ENCODE data around the gene MYCBP.
A peak's percentile ranks its signal among the peaks of the same experiment; 100 is the strongest.
"Not testable (repeated sequence)": the region's sequence is repeated elsewhere in the genome, so short reads cannot be mapped to it uniquely, and the experiment has no call there.

MYCBP gene, protein sequence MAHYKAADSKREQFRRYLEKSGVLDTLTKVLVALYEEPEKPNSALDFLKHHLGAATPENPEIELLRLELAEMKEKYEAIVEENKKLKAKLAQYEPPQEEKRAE

DNA sequence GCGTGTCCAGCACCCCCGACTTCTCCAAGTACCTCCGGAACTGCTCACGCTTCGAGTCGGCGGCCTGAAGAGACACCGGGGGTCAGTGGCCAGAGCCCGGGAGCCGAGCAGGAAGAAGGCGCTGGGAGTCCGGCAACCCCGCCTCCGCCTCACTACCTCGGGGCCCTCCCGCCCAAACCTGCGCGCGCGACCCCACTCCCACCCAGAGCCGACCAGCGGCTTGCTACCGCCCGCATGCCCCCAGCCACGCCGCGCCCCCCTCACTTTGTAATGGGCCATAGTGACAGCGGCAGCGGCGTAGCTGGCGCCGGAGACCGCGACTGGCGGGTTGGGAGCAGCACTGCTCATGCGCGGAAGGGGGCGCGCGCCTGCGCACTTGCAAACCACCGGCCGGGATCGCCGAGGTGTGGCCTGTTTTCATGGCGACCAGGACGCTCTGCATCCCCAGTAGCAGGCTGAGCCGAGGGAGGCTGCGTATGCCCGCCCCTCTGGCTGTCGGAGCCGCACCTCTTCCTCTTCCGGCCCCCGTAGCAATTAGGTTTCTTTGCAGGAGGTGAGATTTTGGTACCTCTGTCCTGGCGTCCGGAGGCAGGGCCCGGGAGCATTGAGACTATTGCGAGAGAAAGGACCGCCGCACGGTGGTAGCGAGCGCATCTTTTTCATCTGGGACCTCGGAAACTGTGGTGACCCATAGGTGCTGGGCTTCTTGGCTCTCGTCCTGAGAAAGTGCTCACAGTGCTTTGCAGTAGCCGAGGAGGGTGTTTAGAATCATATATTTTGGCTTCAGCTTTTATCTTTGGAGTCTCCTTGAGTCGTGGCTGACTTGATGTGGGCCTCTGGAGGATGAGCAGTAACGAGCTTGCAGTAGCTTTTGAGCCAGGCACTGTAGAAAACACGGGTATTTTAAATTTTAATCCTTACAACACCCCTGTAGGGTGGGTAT lies at the start of gene MYCBP:
Gene MYCBP, minus strand, starts transcription at position 322 of the 943 bp plus-strand sequence. Its CDS starts 43 bp downstream, at position 279.
- DNase-seq = peak; percentile 94 to 96

DNA sequence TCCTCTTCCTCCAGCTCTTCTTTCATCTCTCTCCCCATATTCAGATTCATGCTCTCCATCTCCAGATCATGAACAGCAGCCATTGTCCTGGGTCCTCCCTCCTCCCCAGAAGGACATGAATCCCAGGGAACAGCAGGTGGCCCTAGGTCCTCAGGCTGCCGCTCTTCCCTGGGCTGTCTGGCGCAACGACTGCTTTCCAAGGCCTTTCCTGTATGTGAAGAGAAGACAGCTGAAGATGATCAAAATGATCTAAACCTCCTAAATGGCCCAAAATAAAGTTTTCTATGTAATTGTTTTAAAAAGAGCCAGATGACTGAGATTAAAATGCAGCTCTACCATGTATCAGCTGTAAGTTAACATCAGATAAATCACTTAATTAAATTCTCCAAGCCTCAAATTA lies 46.0 kb upstream of the MYCBP start:
- no peak for DNase-seq

DNA sequence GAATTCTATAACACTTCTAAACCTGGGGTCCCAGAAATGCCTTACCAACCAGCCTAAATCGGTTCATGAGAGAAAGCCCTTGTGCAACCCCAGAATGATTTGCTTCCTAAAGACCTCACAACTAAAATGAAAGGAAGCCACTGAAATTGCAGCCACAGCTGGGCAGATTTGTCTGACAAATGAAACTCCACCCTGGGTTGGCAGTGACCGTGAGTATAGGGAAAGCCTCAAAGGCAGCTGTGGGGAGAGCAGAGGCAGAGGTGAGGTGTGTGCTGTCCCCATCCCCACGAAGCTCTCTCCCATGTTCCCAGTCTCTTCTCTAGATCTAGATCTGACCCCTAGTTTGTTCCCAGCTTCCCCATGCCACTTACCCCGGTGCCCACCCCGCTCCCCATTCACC lies 45.4 kb upstream of the MYCBP start:
- no peak for DNase-seq

DNA sequence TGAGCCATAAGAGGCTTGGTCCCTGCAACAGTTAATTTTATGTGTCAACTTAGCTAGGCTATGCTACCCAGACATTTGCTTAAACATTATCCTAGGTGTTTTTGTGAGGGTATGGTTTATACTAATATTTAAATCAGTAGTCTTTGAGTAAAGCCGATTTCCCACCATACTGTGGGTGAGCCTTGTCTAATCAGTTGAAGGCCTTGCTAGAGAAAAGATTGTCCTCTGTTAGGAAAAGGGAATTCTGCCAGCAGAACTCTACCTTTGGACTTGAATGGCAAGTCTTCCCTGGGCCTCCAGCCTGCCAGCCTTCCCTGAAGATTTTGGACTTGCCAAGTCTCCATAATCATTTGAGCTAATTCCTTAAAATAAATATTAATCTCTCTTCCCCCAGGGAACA lies 44.6 kb upstream of the MYCBP start:
- DNase-seq = no peak

DNA sequence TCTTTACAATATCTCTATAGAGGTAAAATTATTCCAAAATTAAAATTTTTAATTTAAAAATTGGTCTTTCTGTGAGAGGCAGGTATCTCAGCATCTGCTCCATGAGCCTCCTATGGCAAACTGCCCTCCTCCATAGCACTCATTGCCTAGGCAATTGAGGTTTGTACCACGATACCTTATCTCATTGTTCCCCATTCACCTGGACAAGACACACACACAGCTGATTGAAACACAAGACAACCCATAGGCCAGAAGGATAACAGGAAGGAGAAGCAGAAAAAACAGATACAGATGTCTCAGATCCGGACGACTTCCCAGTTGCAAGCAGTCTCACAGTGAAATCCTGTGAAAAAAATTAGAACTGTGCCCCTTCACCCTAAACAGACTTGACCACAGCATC lies 44.2 kb upstream of the MYCBP start:
- no peak for DNase-seq

DNA sequence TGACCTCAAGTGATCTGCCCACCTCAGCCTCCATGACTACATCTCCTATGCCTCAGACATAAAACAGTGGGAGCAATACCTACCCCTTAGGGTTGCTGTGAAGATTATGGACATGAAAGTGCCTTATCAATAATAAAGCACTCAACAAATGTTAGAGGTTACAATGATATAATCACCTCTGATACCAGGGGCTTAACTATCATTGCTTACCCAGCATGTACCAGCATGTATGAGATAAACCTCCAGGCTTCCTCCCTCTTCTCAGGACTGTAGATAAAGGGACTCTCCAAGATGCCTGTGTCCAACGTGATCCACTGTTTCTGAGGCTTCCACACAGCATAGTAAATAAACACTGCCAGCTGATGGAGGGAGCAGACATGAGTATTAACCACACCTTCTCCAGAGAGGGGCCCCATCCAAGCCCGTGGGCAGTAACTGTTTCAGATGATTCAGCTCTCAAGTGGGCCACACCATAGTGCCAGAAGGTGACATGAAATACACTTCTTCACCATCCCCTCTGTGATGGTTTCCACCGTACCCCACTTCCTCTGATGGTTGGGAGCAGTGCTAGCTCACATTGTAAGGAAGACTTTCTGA lies 42.3 kb upstream of the MYCBP start:
- no peak for DNase-seq

DNA sequence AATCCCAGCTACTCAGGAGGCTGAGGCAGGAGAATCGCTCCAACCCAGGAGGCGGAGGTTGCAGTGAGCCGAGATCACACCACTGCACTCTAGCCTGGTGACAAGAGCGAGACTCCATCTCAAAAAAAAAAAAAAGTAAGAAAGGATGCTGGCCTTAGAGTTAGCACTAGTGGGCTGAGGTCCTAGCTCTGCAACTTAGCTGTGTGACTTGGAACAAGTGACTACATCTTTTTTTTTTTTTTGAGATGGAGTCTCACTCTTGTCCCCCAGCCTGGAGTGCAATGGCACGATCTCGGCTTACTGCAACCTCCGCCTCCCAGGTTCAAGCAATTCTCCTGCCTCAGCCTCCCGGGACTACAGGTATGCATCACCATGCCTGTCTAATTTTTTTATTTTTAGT lies 41.8 kb upstream of the MYCBP start:
- DNase-seq = not testable (repeated sequence)

DNA sequence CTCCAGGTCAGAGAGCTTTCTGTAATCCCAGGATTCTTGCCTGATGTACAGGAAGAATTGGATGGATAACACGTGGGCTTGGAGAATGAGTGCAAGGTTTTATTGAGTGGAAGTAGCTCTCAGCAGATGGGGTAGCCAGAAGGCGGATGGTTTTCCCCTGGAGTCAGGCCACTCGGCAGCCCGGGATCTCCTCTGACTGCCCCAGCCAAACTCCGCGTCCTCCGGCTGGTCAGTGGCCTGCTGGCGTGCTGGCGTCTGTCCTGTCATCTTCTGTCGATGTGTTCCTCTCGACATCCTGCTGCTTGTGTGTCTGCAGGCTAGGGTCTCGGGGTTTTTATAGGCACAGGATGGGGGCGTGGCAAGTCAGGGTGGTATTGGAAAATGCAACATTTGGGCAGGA lies 35.7 kb upstream of the MYCBP start:
- no peak for DNase-seq

DNA sequence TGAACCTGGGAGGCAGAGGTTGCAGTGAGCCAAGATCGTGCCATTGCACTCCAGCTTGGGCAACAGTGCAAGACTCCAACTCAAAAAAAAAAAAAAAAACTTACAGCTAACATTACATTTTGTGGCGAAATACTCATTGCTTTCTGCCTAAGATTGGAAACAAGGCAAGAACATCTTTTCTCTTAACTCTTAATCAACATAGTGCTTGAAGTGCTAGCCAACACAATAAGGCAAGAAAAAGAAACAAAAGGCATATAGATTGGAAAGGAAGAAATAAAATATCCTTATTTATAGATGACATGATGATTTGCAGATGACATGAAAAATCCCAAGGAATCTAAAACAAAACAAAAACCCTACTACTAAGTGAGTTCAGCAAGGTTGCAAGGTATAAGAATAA lies 32.8 kb upstream of the MYCBP start:
- no peak for DNase-seq

DNA sequence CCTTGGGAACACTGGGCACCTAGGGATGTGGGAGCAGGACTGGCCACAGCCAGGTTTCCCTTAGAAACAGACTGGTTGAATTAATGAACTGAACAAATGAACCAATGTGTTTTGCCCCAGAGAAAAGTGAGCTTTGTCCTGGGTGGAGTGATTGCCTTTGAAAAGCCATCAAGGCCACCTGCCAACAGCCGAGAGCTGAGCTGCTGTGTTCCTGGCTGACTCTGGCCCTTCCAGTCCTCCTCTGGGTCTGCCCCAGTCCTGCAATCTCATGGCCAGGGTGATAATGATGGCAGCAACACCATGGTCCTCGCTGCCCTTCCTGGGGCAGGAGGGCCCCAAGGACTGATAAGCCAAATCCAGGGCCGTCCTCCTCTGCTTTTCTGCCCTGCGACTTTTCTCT lies 26.4 kb upstream of the MYCBP start:
- DNase-seq = no peak

DNA sequence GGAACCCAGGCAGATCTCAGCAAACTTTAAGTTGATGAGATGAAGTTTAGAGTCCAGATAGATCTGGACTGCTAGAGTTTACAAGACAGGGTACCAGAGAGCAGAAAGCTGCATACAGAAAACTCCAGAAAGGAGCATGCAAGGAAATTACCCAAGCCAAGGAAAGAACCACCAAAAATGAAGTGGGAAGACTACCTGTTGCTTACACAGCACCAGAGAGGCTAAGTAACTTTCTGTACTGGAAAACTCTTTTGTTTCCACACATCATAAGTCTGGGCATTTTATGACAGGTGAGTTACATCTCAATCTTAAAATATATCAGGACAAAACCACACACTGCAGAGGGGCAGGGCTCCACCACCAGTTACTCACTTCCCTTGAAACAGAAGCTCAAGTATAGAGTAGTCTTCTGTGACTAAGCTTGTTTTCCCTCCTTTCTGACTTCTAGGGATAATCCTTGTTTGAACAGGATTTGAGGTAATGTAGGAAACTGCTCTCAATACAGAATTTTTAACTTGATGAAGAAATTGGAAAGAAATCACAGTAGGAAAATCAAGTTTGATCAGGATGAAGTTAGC lies 25.6 kb upstream of the MYCBP start:
- no peak for DNase-seq

DNA sequence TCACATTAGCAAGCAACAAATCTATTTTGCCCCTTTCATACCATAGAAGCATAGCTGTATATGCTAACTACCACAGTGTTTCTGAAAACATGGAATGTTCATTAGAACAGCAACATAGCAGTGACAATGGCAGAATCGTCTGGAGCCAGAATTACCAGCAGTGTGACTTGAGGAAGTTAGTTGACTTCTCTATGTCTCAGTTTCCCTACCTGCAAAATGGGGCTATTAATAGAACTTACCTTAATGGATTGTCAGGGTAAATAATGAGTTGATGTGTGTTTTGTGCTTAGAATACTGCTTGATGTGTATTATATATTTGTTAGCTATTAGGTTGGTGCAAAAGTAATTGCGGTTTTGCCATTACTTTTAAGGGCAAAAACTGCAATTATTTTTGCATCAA lies 23.0 kb upstream of the MYCBP start:
- DNase-seq = no peak

DNA sequence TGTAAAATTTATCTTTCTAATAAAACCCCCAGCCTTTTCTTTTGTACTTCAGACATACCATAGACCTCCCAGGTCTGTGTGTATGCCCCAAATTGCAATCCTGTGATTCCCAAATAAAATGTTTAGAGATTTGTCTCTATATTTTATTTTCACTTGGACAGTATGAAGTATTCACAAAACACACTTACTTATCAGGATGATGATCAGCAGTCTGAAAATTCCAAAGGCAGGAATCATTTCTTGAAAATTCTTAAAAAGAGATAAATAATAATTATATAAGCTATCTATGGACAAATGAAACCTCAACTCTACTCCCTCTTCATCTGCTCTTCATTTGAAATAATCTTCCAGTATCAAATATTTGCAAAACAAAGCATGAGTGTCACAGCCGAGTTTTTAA lies 19.8 kb upstream of the MYCBP start:
- DNase-seq = no peak

DNA sequence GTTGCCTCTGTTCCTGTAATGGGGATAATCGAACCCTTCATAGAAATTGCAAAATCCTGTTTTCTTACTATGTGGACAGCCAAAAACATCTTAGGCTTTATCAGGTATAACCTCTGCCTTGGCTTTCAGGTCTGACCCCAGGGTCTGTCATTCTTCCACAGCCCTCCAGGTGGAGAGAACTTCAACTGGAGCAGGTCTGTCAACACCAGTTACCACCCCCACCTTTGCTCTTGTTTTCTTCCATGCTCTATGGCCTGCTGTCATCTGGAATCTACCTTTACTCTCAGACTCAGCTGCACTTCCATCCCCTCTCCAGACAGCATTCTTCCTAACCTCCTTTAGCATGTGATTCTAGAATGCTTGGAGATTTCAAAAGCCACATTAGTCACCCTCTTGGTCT lies 18.6 kb upstream of the MYCBP start:
- no peak for DNase-seq

DNA sequence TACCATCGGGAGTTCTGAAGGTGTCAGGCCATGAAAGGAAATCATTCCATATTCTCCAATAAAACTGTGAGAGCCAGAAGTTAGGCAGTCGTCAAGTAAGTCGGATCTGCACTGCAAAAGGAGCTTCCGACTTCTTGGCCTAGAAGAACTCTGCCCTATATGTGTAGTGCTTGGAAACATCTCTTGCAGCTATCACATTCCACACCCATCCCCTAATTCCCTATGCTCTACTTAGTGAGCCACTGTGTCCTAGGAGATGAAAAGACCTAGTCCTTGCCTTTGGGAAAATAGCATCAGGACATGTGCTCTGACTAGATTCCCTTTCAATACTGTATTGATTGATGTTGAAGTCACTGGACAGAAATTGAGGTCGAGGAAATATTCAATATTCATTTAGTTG lies 16.4 kb upstream of the MYCBP start:
- DNase-seq = no peak

DNA sequence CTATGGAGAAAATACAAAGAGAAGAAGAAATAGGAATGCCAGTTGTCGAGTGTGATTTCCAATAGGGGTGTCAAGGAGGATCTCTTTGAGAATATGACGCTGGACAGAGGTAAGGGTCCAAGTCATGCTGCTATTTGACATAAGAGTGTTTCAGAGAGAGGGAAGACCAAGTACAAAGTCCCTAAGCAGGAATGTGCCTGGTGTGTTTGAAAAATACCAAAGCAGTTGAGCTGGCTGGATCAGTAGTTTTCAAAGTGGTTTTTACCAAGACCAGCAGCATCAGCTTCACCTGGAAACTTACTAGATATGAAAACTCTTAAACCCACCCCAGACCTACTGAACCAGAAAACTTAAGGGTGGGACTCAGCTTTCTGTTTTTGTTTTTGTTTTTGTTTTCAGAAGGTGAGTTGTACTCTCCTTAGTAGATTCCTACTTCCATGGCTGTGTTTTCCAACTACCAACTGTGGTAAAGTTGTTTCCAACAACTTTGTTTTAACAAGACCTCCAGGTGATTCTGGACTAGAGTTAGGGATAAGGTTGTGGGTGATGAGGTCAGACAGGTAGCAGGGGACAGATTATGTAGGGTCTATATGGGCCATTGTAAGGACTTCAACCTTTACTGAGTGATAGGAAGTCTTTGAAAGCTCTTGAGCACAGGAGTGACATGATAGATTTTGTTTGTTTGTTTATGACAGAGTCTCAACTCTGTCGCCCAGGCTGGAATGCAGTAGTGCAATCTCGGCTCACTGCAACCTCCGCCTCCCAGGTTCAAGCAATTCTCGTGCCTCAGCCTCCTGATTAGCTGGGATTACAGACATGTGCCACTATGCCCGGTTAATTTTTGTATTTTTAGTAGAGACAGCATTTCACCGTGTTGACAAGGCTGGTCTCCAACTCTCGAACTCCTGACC lies 15.5 kb upstream of the MYCBP start:
- DNase-seq = no peak

DNA sequence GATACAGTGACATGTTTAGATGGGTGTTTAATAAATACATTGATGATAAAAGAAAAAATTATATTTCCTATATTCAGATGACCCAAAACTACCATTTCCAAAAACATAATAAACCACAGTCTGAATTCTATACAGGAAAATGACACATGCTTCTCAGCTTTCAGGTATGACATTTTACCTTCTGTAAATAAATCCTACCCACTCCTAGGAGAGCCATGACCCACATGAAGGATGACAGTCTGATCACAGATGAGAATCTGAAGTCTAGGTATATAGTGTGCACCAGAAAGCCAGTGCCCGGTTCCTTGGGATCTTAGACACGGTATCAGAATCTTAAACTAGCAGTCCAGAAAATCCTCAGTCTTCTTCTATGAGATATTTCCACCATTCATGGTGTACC lies 11.9 kb upstream of the MYCBP start:
- DNase-seq = no peak

DNA sequence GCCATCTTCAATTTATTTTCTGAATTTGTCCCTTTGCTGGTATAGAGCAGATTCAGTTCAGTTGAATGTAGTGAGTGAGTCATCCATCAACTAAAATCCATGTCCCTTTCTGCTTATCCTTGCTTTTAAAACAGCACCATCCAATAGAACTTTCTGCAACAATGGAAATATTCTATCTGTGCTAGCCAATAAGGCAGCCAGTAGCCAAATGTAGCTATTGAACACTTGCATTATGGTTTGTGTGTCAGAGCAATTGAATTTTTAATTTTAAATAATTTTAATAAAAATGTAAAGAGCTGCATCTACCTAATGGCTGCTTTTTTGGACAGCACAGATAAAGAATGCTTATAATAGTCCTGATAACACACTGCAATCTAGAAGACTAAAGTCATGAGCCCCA lies 8.3 kb upstream of the MYCBP start, which contains the start of gene GJA9:
Gene GJA9, minus strand, starts transcription at position 101 of the 400 bp plus-strand sequence. CDS start 5,489 bp downstream, outside the sequence.
- no peak for DNase-seq

DNA sequence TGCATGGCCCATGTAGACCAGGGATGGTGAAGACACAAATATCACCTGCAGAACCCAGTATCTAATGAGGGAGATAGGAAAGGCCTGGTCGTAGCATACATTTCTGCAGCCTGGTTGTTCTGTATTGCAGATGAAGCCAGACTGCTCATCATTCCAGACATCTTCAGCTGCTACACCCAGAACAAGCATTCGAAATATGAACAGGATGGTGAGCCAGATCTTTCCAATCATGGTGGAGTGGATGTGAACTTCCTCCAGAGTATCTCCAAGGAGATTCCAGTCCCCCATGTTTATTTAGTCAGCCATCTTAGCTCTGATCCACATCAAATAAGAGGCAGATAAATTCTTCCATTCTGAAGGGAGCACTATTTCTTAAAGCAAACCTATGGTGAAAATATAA lies 2.7 kb upstream of the MYCBP start:
- no peak for DNase-seq

DNA sequence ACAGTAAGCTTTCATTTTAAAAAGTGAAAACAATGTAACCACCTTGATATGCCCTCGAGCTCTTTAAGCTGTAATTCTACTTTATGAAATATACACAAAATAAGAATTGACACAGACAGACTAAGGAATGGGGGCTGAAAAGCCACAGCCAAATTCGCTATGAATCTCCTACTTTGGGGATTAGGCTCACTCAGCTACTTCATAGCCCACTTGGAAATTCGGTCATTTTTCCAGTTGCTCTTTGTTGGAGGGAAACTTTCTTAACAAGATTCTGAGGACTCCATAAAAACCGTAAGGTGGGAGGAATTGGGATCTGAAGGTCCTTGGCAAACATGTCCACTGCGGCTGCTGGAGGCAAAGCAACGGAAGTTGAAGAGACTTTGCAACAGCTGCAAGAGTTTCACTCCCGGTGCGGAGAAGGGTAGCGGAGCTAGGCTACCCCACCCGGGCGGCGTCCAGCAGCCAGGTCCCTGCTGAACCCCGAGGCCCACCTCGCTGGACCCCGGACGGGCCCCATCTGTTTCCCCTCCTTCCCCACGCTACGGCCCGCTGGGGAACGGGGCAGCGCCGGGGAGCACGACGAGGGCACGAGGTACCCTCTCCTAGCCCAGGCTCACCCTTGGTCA lies 634 bp downstream of the MYCBP start:
- DNase-seq = peak in 1 of 2 experiments; percentile 8

DNA sequence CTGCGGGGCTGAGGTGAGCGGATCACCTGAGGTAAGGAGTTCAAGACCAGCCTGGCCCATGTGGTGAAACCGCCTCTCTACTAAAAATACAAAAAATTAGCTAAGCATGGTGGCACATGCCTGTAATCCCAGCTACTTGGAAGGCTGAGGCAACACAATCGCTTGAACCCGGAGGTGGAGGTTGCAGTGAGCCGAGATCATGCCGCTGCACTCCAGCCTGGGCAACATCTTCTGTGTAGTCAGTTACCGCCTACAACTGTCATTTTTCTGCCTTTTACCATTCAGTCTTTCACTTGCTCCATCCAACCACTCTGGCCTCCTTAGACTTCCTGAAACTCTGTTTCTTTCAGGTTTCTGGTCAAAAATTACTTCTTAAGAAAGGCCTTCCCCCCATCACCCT lies 2.2 kb downstream of the MYCBP start:
- DNase-seq = no peak

DNA sequence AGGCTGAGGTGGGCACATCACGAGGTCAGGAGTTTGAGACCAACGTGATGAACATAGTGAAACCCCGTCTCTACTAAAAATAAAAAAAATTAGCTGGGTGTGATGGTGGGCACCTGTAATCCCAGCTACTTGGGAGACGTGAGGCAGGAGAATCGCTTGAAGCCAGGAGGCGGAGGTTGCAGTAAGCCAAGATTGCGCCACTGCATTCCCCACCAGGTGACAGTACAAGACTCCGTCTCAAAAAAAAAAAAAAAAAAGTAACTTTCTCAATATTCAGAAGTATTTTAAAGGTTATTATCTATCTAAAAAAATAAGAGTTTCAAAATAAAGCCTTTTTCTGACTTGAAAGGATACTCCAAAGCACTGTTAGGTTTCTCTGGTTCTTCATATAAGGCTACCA lies 5.9 kb downstream of the MYCBP start:
- no peak for DNase-seq

Data from stimulated activated CD4-positive, alpha-beta T cell treated with anti-CD3 and anti-CD28 coated beads, Interleukin-4, amount 100 ng/mL, for 4 hours (primary cell).